ENCODE data around the gene LPAR1. TPM values are rescaled to one million over a fixed set of nuclear protein-coding genes. Genes with fewer than 3 reads are reported as not detected.
A peak's percentile ranks its signal among the peaks of the same experiment; 100 is the strongest.

Gene LPAR1
- total RNA-seq, 1 experiment from 2014 or later: 28.3 TPM

DNA sequence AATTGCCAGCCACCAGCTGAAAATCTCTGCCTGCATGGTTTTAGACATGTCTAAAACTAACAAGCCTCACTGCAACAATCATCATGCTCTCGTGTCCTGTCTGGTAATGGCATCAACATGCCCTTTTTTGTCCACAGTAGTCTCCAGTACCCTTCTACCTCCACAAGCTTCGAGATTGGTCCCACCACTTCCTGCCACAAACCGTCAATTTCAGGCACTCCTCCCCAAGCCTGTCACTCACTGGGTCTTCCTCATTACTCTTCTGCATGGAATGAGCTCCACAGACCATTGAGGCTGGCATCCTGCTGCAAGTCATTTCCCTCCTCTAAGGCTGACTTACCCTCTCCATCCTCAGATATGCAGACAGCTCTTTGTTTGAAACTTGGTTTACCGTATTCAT is 9.0 kb downstream of the LPAR1 start:
- CTCF ChIA-PET: interaction anchor here (0.6 kb wide), 1 partner anchor 259 kb away, joined by 6 read pairs; no protein-coding TSS in a partner anchor

GRCh38 chr9:111027798-111028197 is 10.5 kb downstream of the LPAR1 start:
- no peaks in the 10 kb centered on the region for H3K9me3 ChIP-seq (ENCODE audit: low read depth, low read length, poor library complexity, severe bottlenecking)
- BruUV-seq (replicated peaks): no TSS peak
- peaks cover 37% of the 10 kb centered on the region for H3K4me1 ChIP-seq (ENCODE audit: insufficient read depth, low read length, poor library complexity, severe bottlenecking)
- intact Hi-C loops (cut with micrococcal nuclease; ENCODE audit: unreplicated experiment): loop anchor here (5.0 kb wide), 1 partner anchor 135 kb away; no protein-coding TSS in a partner anchor
- DNase-seq (ENCODE audit: low spot score): no peak
- H3K27ac ChIP-seq (ENCODE audit: low read depth, low read length, poor library complexity, severe bottlenecking): no peak overlapping the region
- H3K36me3 ChIP-seq (ENCODE audit: insufficient read depth, low read length, poor library complexity, severe bottlenecking): peaks cover 4% of the 10 kb centered on the region
- no peak overlapping the region for H3K4me3 ChIP-seq (ENCODE audit: low read depth, low read length, poor library complexity, severe bottlenecking)
- no peak for TF ChIP-seq EZH2 (IDR thresholded peaks at IDR 0.05; ENCODE audit: borderline replicate concordance, low read depth, low read length, poor library complexity, severe bottlenecking)
- TF ChIP-seq, protein P1, sequence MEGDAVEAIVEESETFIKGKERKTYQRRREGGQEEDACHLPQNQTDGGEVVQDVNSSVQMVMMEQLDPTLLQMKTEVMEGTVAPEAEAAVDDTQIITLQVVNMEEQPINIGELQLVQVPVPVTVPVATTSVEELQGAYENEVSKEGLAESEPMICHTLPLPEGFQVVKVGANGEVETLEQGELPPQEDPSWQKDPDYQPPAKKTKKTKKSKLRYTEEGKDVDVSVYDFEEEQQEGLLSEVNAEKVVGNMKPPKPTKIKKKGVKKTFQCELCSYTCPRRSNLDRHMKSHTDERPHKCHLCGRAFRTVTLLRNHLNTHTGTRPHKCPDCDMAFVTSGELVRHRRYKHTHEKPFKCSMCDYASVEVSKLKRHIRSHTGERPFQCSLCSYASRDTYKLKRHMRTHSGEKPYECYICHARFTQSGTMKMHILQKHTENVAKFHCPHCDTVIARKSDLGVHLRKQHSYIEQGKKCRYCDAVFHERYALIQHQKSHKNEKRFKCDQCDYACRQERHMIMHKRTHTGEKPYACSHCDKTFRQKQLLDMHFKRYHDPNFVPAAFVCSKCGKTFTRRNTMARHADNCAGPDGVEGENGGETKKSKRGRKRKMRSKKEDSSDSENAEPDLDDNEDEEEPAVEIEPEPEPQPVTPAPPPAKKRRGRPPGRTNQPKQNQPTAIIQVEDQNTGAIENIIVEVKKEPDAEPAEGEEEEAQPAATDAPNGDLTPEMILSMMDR (conservative IDR thresholded peaks at IDR 0.05; ENCODE audit: low read depth, low read length): no peak
- POLR2A ChIA-PET (ENCODE audit: low non-redundant PET): no interaction called here
- no peaks in the 10 kb centered on the region for H3K27me3 ChIP-seq (replicated peaks; ENCODE audit: insufficient read depth, low read depth, low read length, poor library complexity)
- CTCF ChIA-PET: interaction anchor here (0.6 kb wide), 1 partner anchor 880 kb away, joined by 4 read pairs; no protein-coding TSS in a partner anchor

More for the DNA sequence above, 9.0 kb downstream of the LPAR1 start:
- no TSS peak for BruUV-seq (replicated peaks)
- H3K27ac ChIP-seq (ENCODE audit: low read depth, low read length, poor library complexity, severe bottlenecking): peak overlapping the region; percentile 6
- TF ChIP-seq, protein P1 (conservative IDR thresholded peaks at IDR 0.05; ENCODE audit: low read depth, low read length): no peak
- no peak for TF ChIP-seq EZH2 (IDR thresholded peaks at IDR 0.05; ENCODE audit: borderline replicate concordance, low read depth, low read length, poor library complexity, severe bottlenecking)
- POLR2A ChIA-PET (ENCODE audit: low non-redundant PET): no interaction called here
- H3K4me1 ChIP-seq (ENCODE audit: insufficient read depth, low read length, poor library complexity, severe bottlenecking): peaks cover 42% of the 10 kb centered on the region
- intact Hi-C loops (cut with micrococcal nuclease; ENCODE audit: unreplicated experiment): loop anchor here (5.0 kb wide), 1 partner anchor 137 kb away; no protein-coding TSS in a partner anchor
- no peaks in the 10 kb centered on the region for H3K9me3 ChIP-seq (ENCODE audit: low read depth, low read length, poor library complexity, severe bottlenecking)
- peaks cover 4% of the 10 kb centered on the region for H3K36me3 ChIP-seq (ENCODE audit: insufficient read depth, low read length, poor library complexity, severe bottlenecking)
- peak; percentile 60 for DNase-seq (ENCODE audit: low spot score)
- no peak overlapping the region for H3K4me3 ChIP-seq (ENCODE audit: low read depth, low read length, poor library complexity, severe bottlenecking)
- H3K27me3 ChIP-seq (replicated peaks; ENCODE audit: insufficient read depth, low read depth, low read length, poor library complexity): no peaks in the 10 kb centered on the region

- TF ChIP-seq, protein P1 (conservative IDR thresholded peaks at IDR 0.05; ENCODE audit: low read depth, low read length): no peak
- no peak for TF ChIP-seq EZH2 (IDR thresholded peaks at IDR 0.05; ENCODE audit: borderline replicate concordance, low read depth, low read length, poor library complexity, severe bottlenecking)
- Histone ChIP-seq H3K4me1 (ENCODE audit: insufficient read depth, low read length, poor library complexity, severe bottlenecking) (peaks cover 13% of the 10 kb centered on the region), H3K27ac (ENCODE audit: low read depth, low read length, poor library complexity, severe bottlenecking) (no peak overlapping the region), H3K27me3 (replicated peaks; ENCODE audit: insufficient read depth, low read depth, low read length, poor library complexity) (no peaks in the 10 kb centered on the region), H3K4me3 (ENCODE audit: low read depth, low read length, poor library complexity, severe bottlenecking) (no peak overlapping the region), H3K9me3 (ENCODE audit: low read depth, low read length, poor library complexity, severe bottlenecking) (no peaks in the 10 kb centered on the region), H3K36me3 (ENCODE audit: insufficient read depth, low read length, poor library complexity, severe bottlenecking) (no peaks in the 10 kb centered on the region)
- ChIA-PET POLR2A (ENCODE audit: low non-redundant PET) (no interaction called here), CTCF (no interaction called here)
- DNase-seq (ENCODE audit: low spot score): no peak
- intact Hi-C loops (cut with micrococcal nuclease; ENCODE audit: unreplicated experiment): no loop called here
- BruUV-seq (replicated peaks): no TSS peak
Observed at GRCh38 chr9:111023128-111023527, 15.1 kb downstream of the LPAR1 start.

All from A673 (cell line).